KMS-11 (cell line): ENCODE results near the gene XPC.

ENCODE experiments used
- H2AFZ ChIP-seq: fragments of 200-600 bp; sonication (generic); 2 replicates; pipeline ENCODE4 v1.6.1; 2016; ENCODE audit warnings: antibody characterized with exemption, mixed run types, low read depth
- H3K27ac ChIP-seq: fragments of 200-600 bp; sonication (generic); 2 replicates; pipeline ENCODE4 v1.6.1; 2016; ENCODE audit warnings: mild to moderate bottlenecking, mixed run types
- H3K27me3 ChIP-seq: fragments of 200-600 bp; sonication (generic); 2 replicates; pipeline ENCODE4 v1.6.1; 2017; ENCODE audit warnings: mild to moderate bottlenecking, low read depth, mixed run types, moderate library complexity; ENCODE audit not compliant: insufficient read depth
- H3K36me3 ChIP-seq: fragments of 200-600 bp; sonication (generic); 2 replicates; pipeline ENCODE4 v1.6.1; 2017; ENCODE audit warnings: mild to moderate bottlenecking, mixed run types; ENCODE audit not compliant: insufficient read depth
- H3K4me1 ChIP-seq: fragments of 200-600 bp; sonication (generic); 2 replicates; pipeline ENCODE4 v1.6.1; 2016; ENCODE audit warnings: mild to moderate bottlenecking, low read depth, mixed run types; ENCODE audit not compliant: poor library complexity, severe bottlenecking
- H3K4me2 ChIP-seq: fragments of 200-600 bp; sonication (generic); 2 replicates; pipeline ENCODE4 v1.7.0; 2016; ENCODE audit warnings: mild to moderate bottlenecking, mixed run types
- H3K4me3 ChIP-seq: fragments of 200-600 bp; sonication (generic); IDR thresholded peaks from 2 replicates; pipeline ENCODE4 v1.6.1; 2017; ENCODE audit warnings: low read depth, low read length, mixed read lengths; ENCODE audit not compliant: insufficient read depth
- H3K79me2 ChIP-seq: fragments of 200-600 bp; sonication (generic); 2 replicates; pipeline ENCODE4 v1.6.1; 2016; ENCODE audit warnings: low read depth, mixed run types; ENCODE audit not compliant: insufficient read depth
- H3K9ac ChIP-seq: fragments of 200-600 bp; sonication (generic); 2 replicates; pipeline ENCODE4 v1.6.1; 2016; ENCODE audit warnings: mild to moderate bottlenecking, mixed run types
- H4K20me1 ChIP-seq: fragments of 200-600 bp; sonication (generic); 2 replicates; pipeline ENCODE4 v1.6.1; 2016; ENCODE audit warnings: mild to moderate bottlenecking, mixed run types; ENCODE audit not compliant: insufficient read depth
- CTCF ChIP-seq: fragments of 200-600 bp; sonication (generic); conservative IDR thresholded peaks from 2 replicates; pipeline ENCODE4 v1.6.1; 2017; ENCODE audit warnings: low read depth, mild to moderate bottlenecking, antibody characterized with exemption, low read length, moderate library complexity, mixed read lengths

Gene XPC

GRCh38 chr3:14156843-14157561, 21.4 kb downstream of the XPC start:
- Histone ChIP-seq H3K4me1 (no peaks in the 10 kb centered on the region), H3K4me2 (no peak overlapping the region), H3K27me3 (no peaks in the 10 kb centered on the region), H3K36me3 (no peaks in the 10 kb centered on the region), H3K27ac (no peak overlapping the region), H3K4me3 (no peak overlapping the region), H4K20me1 (no peaks in the 10 kb centered on the region), H2AFZ (no peak overlapping the region), H3K79me2 (no peaks in the 10 kb centered on the region), H3K9ac (no peak overlapping the region)
- TF ChIP-seq CTCF = no peak

- no peaks in the 10 kb centered on the region for H3K79me2 ChIP-seq
Measured at GRCh38 chr3:14156201-14156600, 22.2 kb downstream of the XPC start.

GRCh38 chr3:14154895-14155440, 23.4 kb downstream of the XPC start:
- H3K79me2 ChIP-seq = no peaks in the 10 kb centered on the region
- no peak overlapping the region for H3K9ac ChIP-seq
- H3K4me1 ChIP-seq = no peaks in the 10 kb centered on the region
- TF ChIP-seq CTCF = no peak
- H3K36me3 ChIP-seq = no peaks in the 10 kb centered on the region
- H3K4me3 ChIP-seq = no peak overlapping the region
- no peak overlapping the region for H3K4me2 ChIP-seq
- H4K20me1 ChIP-seq = no peaks in the 10 kb centered on the region
- H3K27ac ChIP-seq = no peak overlapping the region
- no peak overlapping the region for H2AFZ ChIP-seq
- H3K27me3 ChIP-seq = no peaks in the 10 kb centered on the region

More at GRCh38 chr3:14156201-14156600, 22.2 kb downstream of the XPC start:
- H4K20me1 ChIP-seq = no peaks in the 10 kb centered on the region
- H3K27me3 ChIP-seq = no peaks in the 10 kb centered on the region
- no peak for TF ChIP-seq CTCF
- no peak overlapping the region for H3K4me3 ChIP-seq
- no peaks in the 10 kb centered on the region for H3K36me3 ChIP-seq
- no peak overlapping the region for H3K4me2 ChIP-seq
- no peak overlapping the region for H2AFZ ChIP-seq
- no peak overlapping the region for H3K9ac ChIP-seq
- H3K27ac ChIP-seq = no peak overlapping the region
- no peaks in the 10 kb centered on the region for H3K4me1 ChIP-seq

- no peak overlapping the region for H3K27ac ChIP-seq
- H3K4me1 ChIP-seq = no peaks in the 10 kb centered on the region
- H4K20me1 ChIP-seq = no peaks in the 10 kb centered on the region
- TF ChIP-seq CTCF = no peak
- no peak overlapping the region for H3K4me2 ChIP-seq
- no peak overlapping the region for H3K4me3 ChIP-seq
- no peaks in the 10 kb centered on the region for H3K27me3 ChIP-seq
- no peak overlapping the region for H3K9ac ChIP-seq
- H2AFZ ChIP-seq = no peak overlapping the region
- no peaks in the 10 kb centered on the region for H3K36me3 ChIP-seq
- no peaks in the 10 kb centered on the region for H3K79me2 ChIP-seq
Measured at GRCh38 chr3:14154276-14154675, 24.1 kb downstream of the XPC start.
